Renal cortex interstitium (tissue), 11 donors: ENCODE data around the gene SH3BP5. TPM values are rescaled to one million over a fixed set of nuclear protein-coding genes. Genes with fewer than 3 reads are reported as not detected.

Experiments
- DNase-seq, 11 donors: peaks; one replicate each; pipeline ENCODE4 v3.0.0-alpha.2; 2013; ENCODE audit warnings: low read depth in 9 of 11, low spot score in 4 of 11; ENCODE audit errors: extremely low read depth in 1 of 11
- polyA plus RNA-seq, 3 donors: library from polyadenylated mRNA; unstranded; fragments of 120-200 nt; gene quantifications; one replicate each; pipeline ENCODE4 v1.2.1, GENCODE V29; 2013; ENCODE audit not compliant: insufficient read length in 3 of 3

SH3BP5 gene
- polyA plus RNA-seq, 3 donors: 58.1 to 60.9 (median 60.5) TPM

GRCh38 chr3:15269091-15269989 is 63.0 kb downstream of the SH3BP5 start:
- DNase-seq: no peak

- peak; percentile 43 to 81 (median 69) for DNase-seq
Measured at GRCh38 chr3:15268033-15268631, 64.3 kb downstream of the SH3BP5 start.

DNA sequence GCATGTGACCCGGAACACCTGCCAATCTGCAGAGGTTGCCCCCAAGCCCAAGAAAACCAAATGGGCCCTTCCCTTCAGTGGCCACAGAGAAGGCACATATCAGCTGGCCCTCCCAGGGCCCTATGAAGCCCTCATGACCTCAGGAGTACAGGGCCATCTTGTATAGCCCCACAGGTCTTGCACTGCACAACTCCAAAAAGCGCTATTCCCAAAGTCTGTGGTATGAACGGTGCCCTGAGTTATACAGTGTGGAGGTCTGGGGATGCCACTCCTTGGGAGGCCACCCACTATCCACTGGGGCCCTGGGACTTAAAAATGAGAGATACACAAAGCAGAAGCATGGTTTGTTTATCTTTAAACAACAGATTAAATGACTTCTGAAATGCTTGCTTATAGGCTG is 64.9 kb downstream of the SH3BP5 start:
- DNase-seq: no peak

DNA sequence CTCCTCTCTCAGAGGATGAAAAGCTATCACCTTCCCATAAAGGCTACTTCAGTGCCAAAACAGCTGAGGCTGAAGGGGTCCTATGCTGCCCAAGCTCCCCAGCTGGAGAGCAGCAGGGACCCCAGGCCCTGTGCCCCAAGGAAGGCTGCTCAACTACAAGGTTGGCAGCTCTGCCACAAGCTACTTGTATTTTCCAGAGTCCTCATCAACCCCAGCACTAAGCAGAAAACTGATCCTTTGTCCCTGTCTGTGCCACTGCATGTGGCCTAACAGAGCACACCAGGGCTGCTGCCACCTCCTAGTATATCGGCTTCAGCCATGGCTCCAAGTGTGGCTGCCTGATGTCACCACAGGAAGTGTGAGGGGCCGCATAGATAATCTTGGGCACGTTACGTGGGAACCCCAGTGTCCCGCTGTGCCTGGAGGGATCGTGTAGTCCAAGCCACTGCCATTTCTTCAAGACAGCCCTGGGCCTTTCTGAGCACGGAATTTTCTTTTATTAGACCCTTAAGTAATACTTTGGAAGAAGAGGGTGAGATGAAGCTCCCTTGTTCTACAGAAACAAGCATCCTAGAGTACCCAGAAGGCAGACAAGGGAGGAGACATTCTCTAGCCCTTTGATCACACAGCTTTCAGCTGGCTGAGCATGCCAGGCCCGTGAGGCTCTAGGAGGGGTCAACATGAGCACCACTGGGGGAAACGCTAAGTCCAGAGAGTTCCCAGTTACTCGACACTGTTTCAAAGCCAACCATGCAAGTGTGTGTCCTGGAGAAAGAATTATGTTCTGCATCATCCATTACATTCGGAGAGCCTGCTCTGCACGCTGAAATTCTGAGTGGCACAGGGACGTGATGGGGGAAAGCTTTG is 65.6 kb downstream of the SH3BP5 start:
- no peak for DNase-seq

DNA sequence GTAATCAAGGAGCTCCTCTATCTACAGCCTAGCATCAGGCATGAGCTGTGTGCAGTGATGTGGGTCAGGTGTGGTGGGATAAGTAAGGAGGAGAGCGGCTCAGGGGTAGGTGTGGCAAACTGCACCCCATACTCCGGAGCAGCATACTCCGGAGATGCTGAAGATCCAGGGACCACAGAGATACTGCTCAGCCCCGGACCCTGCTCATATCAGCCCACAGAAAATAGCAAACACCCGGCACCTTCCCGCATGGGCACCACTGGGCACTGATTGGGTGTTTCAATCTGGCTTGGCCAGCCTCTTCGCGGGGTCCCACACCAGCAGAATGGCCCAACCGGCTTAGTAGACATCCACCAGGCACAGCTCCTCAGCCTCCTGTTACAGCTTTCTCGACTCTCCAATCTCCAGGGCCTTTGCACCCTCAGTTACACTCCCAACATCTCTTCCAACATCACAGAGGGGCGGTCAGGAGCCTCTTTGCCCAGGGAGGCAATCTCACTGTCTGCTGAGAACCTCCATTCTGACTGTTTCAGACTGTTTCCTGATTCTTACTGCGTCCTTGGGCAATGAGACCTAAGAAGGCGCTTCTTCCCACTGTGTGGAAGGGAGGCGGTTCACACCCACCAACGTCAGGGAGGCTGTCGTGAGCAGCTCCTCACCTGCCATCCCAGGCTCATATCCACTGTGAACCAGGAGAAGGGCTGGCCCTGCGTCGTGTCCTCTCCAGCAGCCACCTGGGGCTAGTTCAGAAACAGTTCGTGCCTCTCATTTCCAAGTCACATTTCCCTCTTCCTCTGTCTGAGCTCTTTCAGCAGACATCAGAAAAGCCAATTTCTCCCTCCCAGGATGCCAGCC is 66.5 kb downstream of the SH3BP5 start:
- no peak for DNase-seq

DNA sequence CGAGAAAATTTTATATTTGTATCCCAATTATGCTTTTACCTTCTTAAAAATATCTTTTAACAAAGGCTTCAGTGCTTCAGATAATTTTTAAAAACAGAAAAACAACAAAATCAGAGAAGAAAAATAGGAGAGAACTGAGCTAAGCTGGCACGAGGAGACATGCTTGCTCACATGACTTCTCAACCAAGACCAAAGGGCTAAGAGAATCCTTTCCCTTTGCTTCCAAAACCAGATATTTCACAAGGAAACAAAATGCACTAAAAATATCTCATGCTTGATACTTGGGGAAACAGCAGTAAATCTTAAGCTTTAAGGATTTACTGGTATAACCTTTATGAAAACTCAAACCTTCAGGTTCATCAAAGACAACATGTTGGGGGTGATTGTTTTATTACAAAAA is 67.9 kb downstream of the SH3BP5 start:
- no peak for DNase-seq

DNA sequence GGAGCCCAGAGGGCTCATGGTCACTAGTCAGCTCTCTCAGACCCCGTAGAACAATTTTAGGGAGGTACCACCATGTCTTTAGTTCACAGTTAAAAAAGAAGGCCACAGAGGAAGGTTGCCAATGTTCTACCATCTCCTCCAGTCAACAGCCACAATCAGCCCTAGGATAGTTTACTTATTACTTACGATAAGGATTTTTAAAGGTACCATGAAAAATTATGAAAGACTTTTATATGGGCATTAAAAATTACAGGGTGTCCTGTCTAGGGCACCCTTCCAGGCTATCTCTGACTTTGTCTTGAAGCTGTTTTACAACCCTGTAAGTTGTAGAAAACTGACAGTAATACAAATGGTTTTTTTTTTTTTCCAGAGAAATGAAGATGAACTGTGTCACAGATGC is 68.5 kb downstream of the SH3BP5 start:
- DNase-seq: no peak

- DNase-seq: no peak
Measured at GRCh38 chr3:15263120-15263519, 69.3 kb downstream of the SH3BP5 start.

- DNase-seq: no peak
Measured at GRCh38 chr3:15262021-15262420, 70.4 kb downstream of the SH3BP5 start.

GRCh38 chr3:15261274-15261673 is 71.1 kb downstream of the SH3BP5 start:
- no peak for DNase-seq

- no peak for DNase-seq
Measured at GRCh38 chr3:15260531-15260930, 71.9 kb downstream of the SH3BP5 start.

GRCh38 chr3:15258720-15259119 is 73.7 kb downstream of the SH3BP5 start:
- DNase-seq: no peak

GRCh38 chr3:15256861-15257341 is 75.5 kb downstream of the SH3BP5 start:
- no peak for DNase-seq

- no peak for DNase-seq
Measured at GRCh38 chr3:15255215-15255614, 77.2 kb downstream of the SH3BP5 start.

DNA sequence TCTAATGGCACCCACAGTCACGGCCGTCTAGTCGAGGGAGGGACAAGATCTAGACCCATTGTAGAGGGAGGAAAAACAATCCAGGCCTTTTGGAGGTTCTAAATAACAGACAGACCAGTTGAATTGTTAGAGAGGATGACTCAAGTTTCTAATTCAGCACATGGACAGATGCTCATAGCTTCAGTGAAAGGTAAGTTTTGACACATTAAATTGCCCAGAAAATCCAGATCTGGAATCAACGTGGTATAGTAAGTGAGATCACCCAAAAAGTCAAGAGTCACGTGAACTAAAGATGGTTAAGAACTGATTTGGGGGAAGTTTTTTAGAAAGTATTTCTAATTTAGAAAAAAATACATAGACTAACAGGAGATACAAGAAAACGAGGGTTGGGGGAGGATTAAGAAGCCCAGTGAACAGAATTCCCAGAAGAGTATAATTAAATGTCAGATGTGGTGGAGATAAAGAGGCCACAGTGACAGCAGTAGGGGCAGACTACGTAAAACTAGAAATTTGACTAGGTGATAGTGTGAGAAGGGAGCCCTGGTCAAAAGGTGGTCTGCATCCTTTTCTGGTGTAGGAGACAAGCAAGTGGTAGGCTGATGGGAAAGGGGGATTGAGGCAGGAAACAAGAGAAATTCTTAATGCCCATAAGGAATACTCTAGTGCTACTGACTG is 79.2 kb downstream of the SH3BP5 start:
- DNase-seq: no peak

DNA sequence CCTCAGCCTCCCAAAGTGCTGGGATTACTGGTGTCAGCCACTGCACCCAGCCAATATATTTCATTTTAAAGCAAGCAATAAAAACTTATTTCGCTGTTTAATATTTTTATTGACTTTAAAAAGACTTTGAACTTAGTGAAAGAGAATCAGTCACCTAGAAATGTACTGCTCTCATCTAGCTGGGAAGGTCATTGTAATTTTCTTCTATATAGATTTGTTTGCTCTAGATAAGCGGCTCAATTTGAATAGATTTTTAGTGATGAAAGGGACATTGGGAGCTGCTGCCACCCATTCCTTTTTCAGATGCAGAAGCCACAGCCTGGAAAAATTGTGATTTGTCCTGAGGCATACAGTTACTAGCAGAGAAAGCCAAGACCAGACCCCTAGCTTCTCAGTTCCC is 86.2 kb downstream of the SH3BP5 start:
- no peak for DNase-seq

- no peak for DNase-seq
Measured at GRCh38 chr3:15243822-15244482, 88.4 kb downstream of the SH3BP5 start.

GRCh38 chr3:15241341-15241740 is 91.0 kb downstream of the SH3BP5 start:
- DNase-seq: peak in 2 of 11 donors; percentile 5
